ENCODE measurements around the gene HGS.

DNA sequence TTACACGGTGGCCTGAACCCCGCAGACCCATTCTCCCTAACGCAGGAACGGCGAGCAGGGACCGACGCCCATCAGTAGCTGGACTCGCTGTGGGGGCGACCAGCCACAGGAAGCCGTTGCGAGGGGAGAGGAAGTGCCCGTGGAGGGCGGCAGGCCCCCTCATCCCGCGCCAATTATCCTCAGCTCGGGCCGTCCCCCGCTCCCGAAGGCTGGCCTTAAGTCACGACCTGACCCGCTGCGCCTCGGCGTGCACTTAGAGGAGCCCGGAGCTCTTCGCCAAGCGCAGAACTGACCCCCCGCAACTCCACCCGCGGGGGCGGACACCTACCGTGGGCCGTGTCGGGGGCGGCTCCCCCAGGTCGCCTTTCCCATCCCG lies 615 bp upstream of the HGS start:
- TF ChIP-seq, protein P1, sequence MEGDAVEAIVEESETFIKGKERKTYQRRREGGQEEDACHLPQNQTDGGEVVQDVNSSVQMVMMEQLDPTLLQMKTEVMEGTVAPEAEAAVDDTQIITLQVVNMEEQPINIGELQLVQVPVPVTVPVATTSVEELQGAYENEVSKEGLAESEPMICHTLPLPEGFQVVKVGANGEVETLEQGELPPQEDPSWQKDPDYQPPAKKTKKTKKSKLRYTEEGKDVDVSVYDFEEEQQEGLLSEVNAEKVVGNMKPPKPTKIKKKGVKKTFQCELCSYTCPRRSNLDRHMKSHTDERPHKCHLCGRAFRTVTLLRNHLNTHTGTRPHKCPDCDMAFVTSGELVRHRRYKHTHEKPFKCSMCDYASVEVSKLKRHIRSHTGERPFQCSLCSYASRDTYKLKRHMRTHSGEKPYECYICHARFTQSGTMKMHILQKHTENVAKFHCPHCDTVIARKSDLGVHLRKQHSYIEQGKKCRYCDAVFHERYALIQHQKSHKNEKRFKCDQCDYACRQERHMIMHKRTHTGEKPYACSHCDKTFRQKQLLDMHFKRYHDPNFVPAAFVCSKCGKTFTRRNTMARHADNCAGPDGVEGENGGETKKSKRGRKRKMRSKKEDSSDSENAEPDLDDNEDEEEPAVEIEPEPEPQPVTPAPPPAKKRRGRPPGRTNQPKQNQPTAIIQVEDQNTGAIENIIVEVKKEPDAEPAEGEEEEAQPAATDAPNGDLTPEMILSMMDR (IDR thresholded peaks at IDR 0.05), result no peak
- no peak for TF ChIP-seq EZH2 (IDR thresholded peaks at IDR 0.05)

All from neural progenitor cell (in vitro differentiated cells).